SK-N-SH (cell line): Measurements from ENCODE around the gene UBE2N. TPM values are rescaled to one million over a fixed set of nuclear protein-coding genes. Genes with fewer than 3 reads are reported as not detected.

Experiments
- CTCF ChIA-PET: fragments of 300-600, 350-600 bp; formaldehyde crosslinking; extraction: SDS; loops from one replicate; lab custom pipeline; 2021; lab: Yijun Ruan, JAX
- POLR2A ChIA-PET: fragments of 350-600 bp; sonication (Branson Sonifier 250); formaldehyde crosslinking; extraction: SDS; loops from one replicate; lab custom pipeline; 2020; ENCODE audit warnings: antibody characterized with exemption, inconsistent platforms; lab: Yijun Ruan, JAX
- DNase-seq: peaks from one replicate; pipeline ENCODE4 v3.0.0; 2012
- H2AFZ ChIP-seq: fragments of 200-600 bp; sonication (generic); 2 replicates; pipeline ENCODE4 v1.8.1; 2016; ENCODE audit warnings: antibody characterized with exemption, mild to moderate bottlenecking, low read depth
- H3F3A ChIP-seq: fragments of 200-600 bp; sonication (generic); replicated peaks from 2 replicates; pipeline ENCODE3; 2016; ENCODE audit warnings: antibody characterized with exemption, mild to moderate bottlenecking; ENCODE audit not compliant: insufficient read depth
- H3K27ac ChIP-seq, 2 experiments: fragments of 200-500 bp in 1 of 2; fragments of 200-600 bp in 1 of 2; sonication (Bioruptor generic) in 1 of 2; sonication (generic), shearing (Covaris generic) in 1 of 2; 2 replicates each; pipeline versions ENCODE4 v1.5.1 to v1.6.1; 2014 to 2016; ENCODE audit warnings: low read depth in 2 of 2, inconsistent platforms in 1 of 2, low read length in 1 of 2, mild to moderate bottlenecking in 1 of 2, mixed read lengths in 1 of 2
- H3K27me3 ChIP-seq: fragments of 200-600 bp; sonication (generic), shearing (Covaris generic); 2 replicates; pipeline ENCODE4 v1.6.1; 2016; ENCODE audit warnings: mixed run types; ENCODE audit not compliant: insufficient read depth
- H3K36me3 ChIP-seq, 2 experiments: fragments of 200-500 bp in 1 of 2; fragments of 200-600 bp in 1 of 2; sonication (Bioruptor generic) in 1 of 2; sonication (generic) in 1 of 2; replicated peaks in 1 of 2; 2 replicates each; pipeline versions ENCODE3 to v1.5.1; 2014 to 2016; ENCODE audit warnings: low read length in 1 of 2, mild to moderate bottlenecking in 1 of 2; ENCODE audit not compliant: insufficient read depth in 2 of 2, control insufficient read depth in 1 of 2
- H3K4me1 ChIP-seq, 2 experiments: fragments of 200-500 bp in 1 of 2; fragments of 200-600 bp in 1 of 2; sonication (Bioruptor generic) in 1 of 2; sonication (generic), shearing (Covaris generic) in 1 of 2; 2 replicates each; pipeline versions ENCODE4 v1.5.1 to v1.6.1; 2014 to 2016; ENCODE audit warnings: low read depth in 1 of 2, low read length in 1 of 2, mixed run types in 1 of 2; ENCODE audit not compliant: insufficient read depth in 2 of 2, control insufficient read depth in 1 of 2
- H3K4me2 ChIP-seq: fragments of 200-600 bp; sonication (generic), shearing (Covaris generic); 2 replicates; pipeline ENCODE4 v1.6.1; 2017; ENCODE audit warnings: mixed run types
- H3K4me3 ChIP-seq, 2 experiments: fragments of 200-500 bp in 1 of 2; fragments of 200-600 bp in 1 of 2; sonication (Bioruptor generic) in 1 of 2; sonication (generic), shearing (Covaris generic) in 1 of 2; 2 replicates each; pipeline versions ENCODE4 v1.5.1 to v1.8.1; 2014 to 2016; ENCODE audit warnings: low read depth in 2 of 2, inconsistent platforms in 1 of 2, low read length in 1 of 2, mild to moderate bottlenecking in 1 of 2, mixed read lengths in 1 of 2, moderate library complexity in 1 of 2
- H3K79me2 ChIP-seq: fragments of 200-600 bp; sonication (generic); 2 replicates; pipeline ENCODE4 v1.8.1; 2017; ENCODE audit warnings: mild to moderate bottlenecking; ENCODE audit not compliant: insufficient read depth
- H3K9ac ChIP-seq: fragments of 200-600 bp; sonication (generic); 2 replicates; pipeline ENCODE4 v1.6.1; 2017; ENCODE audit warnings: mixed run types
- H3K9me2 ChIP-seq: fragments of 200-600 bp; sonication (generic); 2 replicates; pipeline ENCODE4 v1.6.1; 2017; ENCODE audit warnings: mixed run types
- H3K9me3 ChIP-seq: fragments of 200-600 bp; sonication (generic); 2 replicates; pipeline ENCODE4 v1.6.1; 2017; ENCODE audit warnings: mixed run types, mild to moderate bottlenecking, moderate library complexity
- H4K20me1 ChIP-seq: fragments of 200-600 bp; sonication (generic); 2 replicates; pipeline ENCODE4 v1.6.1; 2017; ENCODE audit warnings: mild to moderate bottlenecking, mixed run types; ENCODE audit not compliant: insufficient read depth
- EZH2phosphoT487 ChIP-seq: fragments of 200-600 bp; sonication (generic); IDR thresholded peaks from 2 replicates; pipeline ENCODE4 v1.6.1; 2017; ENCODE audit warnings: low read depth, mixed run types, mild to moderate bottlenecking, antibody characterized with exemption, moderate library complexity, borderline replicate concordance
- FOXM1 ChIP-seq: IDR thresholded peaks from 2 replicates; pipeline ENCODE4 v1.4.0; 2012; ENCODE audit warnings: low read depth, mild to moderate bottlenecking
- GATA2 ChIP-seq: sonication (generic); formaldehyde crosslinking; IDR thresholded peaks from 2 replicates; pipeline ENCODE4 v1.5.0; 2020; ENCODE audit warnings: mild to moderate bottlenecking, missing genetic modification reagents
- MXI1 ChIP-seq: IDR thresholded peaks from 2 replicates; pipeline ENCODE4 v1.6.1; 2012; ENCODE audit warnings: mild to moderate bottlenecking, low read depth, low read length, improper control_type of control experiment
- POLR2AphosphoS5 ChIP-seq: IDR thresholded peaks from 2 replicates; pipeline ENCODE4 v1.6.1; 2012; ENCODE audit warnings: low read depth, low read length
- RFX5 ChIP-seq: IDR thresholded peaks from 2 replicates; pipeline ENCODE4 v1.6.1; 2012; ENCODE audit warnings: mild to moderate bottlenecking, improper control_type of control experiment, low read length
- SIN3A ChIP-seq: IDR thresholded peaks from 2 replicates; pipeline ENCODE4 v1.6.1; 2012; ENCODE audit warnings: low read depth, mild to moderate bottlenecking, low read length, moderate library complexity, borderline replicate concordance
- SMC3 ChIP-seq: IDR thresholded peaks from 2 replicates; pipeline ENCODE4 v1.6.1; 2012; ENCODE audit warnings: low read depth, low read length, improper control_type of control experiment
- TAF1 ChIP-seq: IDR thresholded peaks from 2 replicates; pipeline ENCODE4 v1.6.1; 2012; ENCODE audit warnings: low read depth, mild to moderate bottlenecking, low read length, moderate library complexity, borderline replicate concordance
- WGBS: methylation state at CpG from one replicate; pipeline ENCODE4 v1.1.6; 2017; ENCODE audit warnings: low lambda C conversion rate; 5-methylcytosine and 5-hydroxymethylcytosine counted together
- polyA plus RNA-seq, 3 experiments: library from polyadenylated mRNA; depleted of rRNA; stranded (reverse); fragments of >200 nt; gene quantifications; 2 replicates each; pipeline ENCODE4 v1.2.3, GENCODE V29; 2012
- TF ChIP-seq, protein P1 (sequence below): IDR thresholded peaks from 2 replicates; pipeline ENCODE4 v1.6.1; 2012; ENCODE audit warnings: mild to moderate bottlenecking, low read depth, low read length, moderate library complexity
- TF ChIP-seq, protein P2 (sequence below): fragments of 200-600 bp; sonication (generic); IDR thresholded peaks from 2 replicates; pipeline ENCODE4 v1.6.1; 2017; ENCODE audit warnings: antibody characterized with exemption, mild to moderate bottlenecking, moderate library complexity
- TF ChIP-seq, protein P3 (sequence below): IDR thresholded peaks from 2 replicates; pipeline ENCODE4 v1.4.0; 2012; ENCODE audit warnings: low read depth, borderline replicate concordance
- TF ChIP-seq, protein P4 (sequence below): fragments of 150-350 bp; IDR thresholded peaks from 2 replicates; pipeline ENCODE4 v1.6.1; 2016; ENCODE audit warnings: mild to moderate bottlenecking, low read depth, low read length
- TF ChIP-seq, protein P5 (sequence below): IDR thresholded peaks from 2 replicates; pipeline ENCODE4 v1.4.0; 2012; ENCODE audit warnings: low read depth

The UBE2N gene
- polyA plus RNA-seq, 1 of the 3 experiments (the other 2 are of a cell fraction), result 102 TPM

DNA sequence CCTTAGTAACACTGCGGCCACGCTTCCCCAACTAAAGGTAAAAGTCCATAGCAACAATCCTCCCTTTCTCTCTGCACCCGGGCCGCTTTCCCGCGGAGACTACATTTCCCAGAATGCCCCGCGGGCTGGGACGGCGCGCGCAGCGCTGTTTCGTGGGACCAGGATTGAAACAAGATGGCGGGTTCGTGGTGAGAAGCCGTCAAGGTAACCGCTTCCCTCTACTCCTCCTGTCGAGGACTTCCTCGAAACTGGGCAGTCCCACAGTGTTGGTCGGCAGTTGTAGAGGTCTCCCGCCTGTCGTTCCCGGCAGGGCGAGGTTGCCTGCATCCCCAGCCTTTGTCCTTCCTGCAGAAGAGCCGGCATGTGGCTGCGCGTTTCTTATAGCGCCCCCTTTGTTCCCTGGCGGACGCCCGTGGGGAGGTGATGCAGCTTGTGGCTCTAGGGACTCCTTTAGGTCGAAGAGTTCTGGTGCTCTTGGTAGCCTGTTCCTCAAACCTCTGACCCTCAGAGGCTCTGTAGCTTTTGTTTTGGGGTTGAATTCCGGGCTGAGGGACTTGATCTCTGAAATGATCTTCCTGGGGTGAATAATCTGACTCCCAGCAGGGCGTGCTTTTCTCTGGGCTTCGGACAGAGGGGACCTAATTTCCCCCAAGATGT, 25.7 kb upstream of the UBE2N start, which contains the start of gene MRPL42 (continued):
- TF ChIP-seq, protein P1, sequence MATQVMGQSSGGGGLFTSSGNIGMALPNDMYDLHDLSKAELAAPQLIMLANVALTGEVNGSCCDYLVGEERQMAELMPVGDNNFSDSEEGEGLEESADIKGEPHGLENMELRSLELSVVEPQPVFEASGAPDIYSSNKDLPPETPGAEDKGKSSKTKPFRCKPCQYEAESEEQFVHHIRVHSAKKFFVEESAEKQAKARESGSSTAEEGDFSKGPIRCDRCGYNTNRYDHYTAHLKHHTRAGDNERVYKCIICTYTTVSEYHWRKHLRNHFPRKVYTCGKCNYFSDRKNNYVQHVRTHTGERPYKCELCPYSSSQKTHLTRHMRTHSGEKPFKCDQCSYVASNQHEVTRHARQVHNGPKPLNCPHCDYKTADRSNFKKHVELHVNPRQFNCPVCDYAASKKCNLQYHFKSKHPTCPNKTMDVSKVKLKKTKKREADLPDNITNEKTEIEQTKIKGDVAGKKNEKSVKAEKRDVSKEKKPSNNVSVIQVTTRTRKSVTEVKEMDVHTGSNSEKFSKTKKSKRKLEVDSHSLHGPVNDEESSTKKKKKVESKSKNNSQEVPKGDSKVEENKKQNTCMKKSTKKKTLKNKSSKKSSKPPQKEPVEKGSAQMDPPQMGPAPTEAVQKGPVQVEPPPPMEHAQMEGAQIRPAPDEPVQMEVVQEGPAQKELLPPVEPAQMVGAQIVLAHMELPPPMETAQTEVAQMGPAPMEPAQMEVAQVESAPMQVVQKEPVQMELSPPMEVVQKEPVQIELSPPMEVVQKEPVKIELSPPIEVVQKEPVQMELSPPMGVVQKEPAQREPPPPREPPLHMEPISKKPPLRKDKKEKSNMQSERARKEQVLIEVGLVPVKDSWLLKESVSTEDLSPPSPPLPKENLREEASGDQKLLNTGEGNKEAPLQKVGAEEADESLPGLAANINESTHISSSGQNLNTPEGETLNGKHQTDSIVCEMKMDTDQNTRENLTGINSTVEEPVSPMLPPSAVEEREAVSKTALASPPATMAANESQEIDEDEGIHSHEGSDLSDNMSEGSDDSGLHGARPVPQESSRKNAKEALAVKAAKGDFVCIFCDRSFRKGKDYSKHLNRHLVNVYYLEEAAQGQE, result peak; percentile 6; the same call in 1 of the 2 replicates
- TF ChIP-seq POLR2AphosphoS5 (peak; percentile 94), MXI1 (peak; percentile 84)

DNA sequence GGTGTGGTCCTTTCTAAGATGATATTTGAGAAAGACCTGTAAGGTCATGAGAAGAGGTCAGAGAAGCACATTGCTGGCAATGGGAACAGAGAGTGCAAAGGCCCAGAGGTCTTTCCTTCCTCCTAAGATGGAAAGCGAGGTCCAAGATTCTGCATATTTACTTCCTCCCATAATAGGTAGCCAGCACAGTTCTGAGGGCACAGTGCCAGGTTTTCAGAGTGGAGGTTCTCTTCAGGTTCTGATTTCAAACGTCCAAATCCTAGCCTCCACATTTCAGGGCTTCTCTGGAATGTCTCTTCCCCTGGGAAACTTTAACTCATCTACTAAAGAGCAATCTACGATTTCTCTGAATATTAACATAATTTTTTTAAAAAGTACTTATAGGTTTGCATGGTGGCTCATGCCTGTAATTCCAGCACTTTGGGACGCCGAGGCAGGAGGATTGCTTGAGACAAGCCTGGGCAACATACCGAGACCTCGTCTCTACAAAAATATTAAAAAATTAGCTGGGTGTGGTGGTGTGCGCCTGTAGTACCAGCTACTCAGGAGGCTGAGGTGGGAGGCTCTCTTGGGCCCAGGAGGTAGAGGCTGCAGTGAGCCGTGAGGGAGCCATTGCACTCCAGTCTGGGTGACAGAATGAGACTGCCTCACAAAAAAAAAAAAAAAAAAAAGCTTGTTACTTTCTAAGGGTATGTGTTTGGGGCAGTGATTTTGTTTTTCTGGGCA, 25.0 kb upstream of the UBE2N start:
- POLR2A ChIA-PET, result interaction anchor here (0.7 kb wide), 2 partner anchors 277 to 572 kb away, joined by 3 to 5 read pairs; no protein-coding TSS in a partner anchor
- TF ChIP-seq, protein P2, sequence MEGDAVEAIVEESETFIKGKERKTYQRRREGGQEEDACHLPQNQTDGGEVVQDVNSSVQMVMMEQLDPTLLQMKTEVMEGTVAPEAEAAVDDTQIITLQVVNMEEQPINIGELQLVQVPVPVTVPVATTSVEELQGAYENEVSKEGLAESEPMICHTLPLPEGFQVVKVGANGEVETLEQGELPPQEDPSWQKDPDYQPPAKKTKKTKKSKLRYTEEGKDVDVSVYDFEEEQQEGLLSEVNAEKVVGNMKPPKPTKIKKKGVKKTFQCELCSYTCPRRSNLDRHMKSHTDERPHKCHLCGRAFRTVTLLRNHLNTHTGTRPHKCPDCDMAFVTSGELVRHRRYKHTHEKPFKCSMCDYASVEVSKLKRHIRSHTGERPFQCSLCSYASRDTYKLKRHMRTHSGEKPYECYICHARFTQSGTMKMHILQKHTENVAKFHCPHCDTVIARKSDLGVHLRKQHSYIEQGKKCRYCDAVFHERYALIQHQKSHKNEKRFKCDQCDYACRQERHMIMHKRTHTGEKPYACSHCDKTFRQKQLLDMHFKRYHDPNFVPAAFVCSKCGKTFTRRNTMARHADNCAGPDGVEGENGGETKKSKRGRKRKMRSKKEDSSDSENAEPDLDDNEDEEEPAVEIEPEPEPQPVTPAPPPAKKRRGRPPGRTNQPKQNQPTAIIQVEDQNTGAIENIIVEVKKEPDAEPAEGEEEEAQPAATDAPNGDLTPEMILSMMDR, result no peak
- TF ChIP-seq GATA2, result no peak
- no peak for TF ChIP-seq SMC3
- no peak for TF ChIP-seq RFX5
- TF ChIP-seq, protein P3, sequence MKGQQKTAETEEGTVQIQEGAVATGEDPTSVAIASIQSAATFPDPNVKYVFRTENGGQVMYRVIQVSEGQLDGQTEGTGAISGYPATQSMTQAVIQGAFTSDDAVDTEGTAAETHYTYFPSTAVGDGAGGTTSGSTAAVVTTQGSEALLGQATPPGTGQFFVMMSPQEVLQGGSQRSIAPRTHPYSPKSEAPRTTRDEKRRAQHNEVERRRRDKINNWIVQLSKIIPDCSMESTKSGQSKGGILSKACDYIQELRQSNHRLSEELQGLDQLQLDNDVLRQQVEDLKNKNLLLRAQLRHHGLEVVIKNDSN, result no peak
- TF ChIP-seq EZH2phosphoT487, result no peak
- no peak for TF ChIP-seq FOXM1
- no peak for TF ChIP-seq TAF1
- no peak for TF ChIP-seq SIN3A
- TF ChIP-seq, protein P4, sequence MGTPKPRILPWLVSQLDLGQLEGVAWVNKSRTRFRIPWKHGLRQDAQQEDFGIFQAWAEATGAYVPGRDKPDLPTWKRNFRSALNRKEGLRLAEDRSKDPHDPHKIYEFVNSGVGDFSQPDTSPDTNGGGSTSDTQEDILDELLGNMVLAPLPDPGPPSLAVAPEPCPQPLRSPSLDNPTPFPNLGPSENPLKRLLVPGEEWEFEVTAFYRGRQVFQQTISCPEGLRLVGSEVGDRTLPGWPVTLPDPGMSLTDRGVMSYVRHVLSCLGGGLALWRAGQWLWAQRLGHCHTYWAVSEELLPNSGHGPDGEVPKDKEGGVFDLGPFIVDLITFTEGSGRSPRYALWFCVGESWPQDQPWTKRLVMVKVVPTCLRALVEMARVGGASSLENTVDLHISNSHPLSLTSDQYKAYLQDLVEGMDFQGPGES, result no peak
- TF ChIP-seq, protein P1, result no peak
- TF ChIP-seq, protein P5, sequence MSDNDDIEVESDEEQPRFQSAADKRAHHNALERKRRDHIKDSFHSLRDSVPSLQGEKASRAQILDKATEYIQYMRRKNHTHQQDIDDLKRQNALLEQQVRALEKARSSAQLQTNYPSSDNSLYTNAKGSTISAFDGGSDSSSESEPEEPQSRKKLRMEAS, result no peak

More for the DNA sequence above, 25.0 kb upstream of the UBE2N start:
- WGBS, result 82% methylated on average over 9 of the region's 9 CpGs
- Histone ChIP-seq H3K27me3 (no peaks in the 10 kb centered on the region), H3K4me3 (no peak overlapping the region), H3K9me2 (no peaks in the 10 kb centered on the region), H3K4me2 (no peak overlapping the region), H3K9me3 (no peaks in the 10 kb centered on the region), H4K20me1 (peaks cover 5% of the 10 kb centered on the region; the same call in 1 of the 2 replicates), H3K9ac (no peak overlapping the region), H3K27ac (no peak overlapping the region), H3K36me3 (peaks cover 8 to 19% of the 10 kb centered on the region in 2 experiments), H3F3A (no peaks in the 10 kb centered on the region), H3K4me1 (peaks cover 5% of the 10 kb centered on the region in 2 experiments; a peak in 2 of 4 replicates), H2AFZ (peak overlapping the region; percentile 84), H3K79me2 (peaks cover 44% of the 10 kb centered on the region)
- DNase-seq, result no peak
- CTCF ChIA-PET, result interaction anchor here (1.0 to 1.9 kb wide), 6 partner anchors 15 to 636 kb away, joined by 5 to 7 read pairs (median 5); no protein-coding TSS in a partner anchor
